Glutamatergic neuron (in vitro differentiated cells): ENCODE measurements around the gene BBX. TPM values are rescaled to one million over a fixed set of nuclear protein-coding genes. Genes with fewer than 3 reads are reported as not detected.

Experiments
- DNase-seq: peaks from one replicate; pipeline ENCODE4 v3.0.0; 2022
- H3K27ac Mint-ChIP-seq: one replicate; pipeline ENCODE4 v1.8.0; 2020; ENCODE audit warnings: mild to moderate bottlenecking, mixed read lengths, inconsistent platforms; ENCODE audit not compliant: unreplicated experiment
- H3K27me3 Mint-ChIP-seq: one replicate; pipeline ENCODE4 v1.8.0; 2020; ENCODE audit warnings: mild to moderate bottlenecking, moderate library complexity, mixed read lengths, inconsistent platforms; ENCODE audit not compliant: unreplicated experiment
- H3K36me3 Mint-ChIP-seq: one replicate; pipeline ENCODE4 v1.8.0; 2020; ENCODE audit warnings: mild to moderate bottlenecking, mixed read lengths, inconsistent platforms; ENCODE audit not compliant: unreplicated experiment
- H3K4me1 Mint-ChIP-seq: one replicate; pipeline ENCODE4 v1.8.0; 2020; ENCODE audit warnings: mild to moderate bottlenecking, low read depth, mixed read lengths, inconsistent platforms; ENCODE audit not compliant: unreplicated experiment
- H3K4me3 Mint-ChIP-seq: one replicate; pipeline ENCODE4 v1.8.0; 2020; ENCODE audit warnings: mild to moderate bottlenecking, mixed read lengths, inconsistent platforms; ENCODE audit not compliant: unreplicated experiment
- H3K9me3 Mint-ChIP-seq: one replicate; pipeline ENCODE4 v1.8.0; 2020; ENCODE audit warnings: mild to moderate bottlenecking, moderate library complexity, mixed read lengths, inconsistent platforms; ENCODE audit not compliant: unreplicated experiment
- CTCF ChIP-seq: fragments of 200-600 bp; sonication (generic); IDR thresholded peaks from one replicate; pipeline ENCODE4 v1.5.0; 2021; ENCODE audit not compliant: partially characterized antibody, unreplicated experiment
- total RNA-seq: library from RNA; stranded (reverse); fragmentation: NEBNext Ultra II Directional; extraction: Animal tissue kit (Norgen Biotek cat#: 25700); gene quantifications from one replicate; pipeline ENCODE4 v1.2.1, GENCODE V29; 2021; ENCODE audit not compliant: unreplicated experiment

The BBX gene
- total RNA-seq, 1 donor from 2014 or later = 71.0 TPM

- H3K4me1 Mint-ChIP-seq = no peaks in the 10 kb centered on the region
- H3K36me3 Mint-ChIP-seq = no peaks in the 10 kb centered on the region
- H3K27ac Mint-ChIP-seq = no peak overlapping the region
- no peaks in the 10 kb centered on the region for H3K27me3 Mint-ChIP-seq
- DNase-seq = no peak
- TF ChIP-seq CTCF = no peak
- no peak overlapping the region for H3K4me3 Mint-ChIP-seq
- H3K9me3 Mint-ChIP-seq = no peaks in the 10 kb centered on the region
Measured at GRCh38 chr3:107531917-107532469, 9.2 kb downstream of the BBX start.

DNA sequence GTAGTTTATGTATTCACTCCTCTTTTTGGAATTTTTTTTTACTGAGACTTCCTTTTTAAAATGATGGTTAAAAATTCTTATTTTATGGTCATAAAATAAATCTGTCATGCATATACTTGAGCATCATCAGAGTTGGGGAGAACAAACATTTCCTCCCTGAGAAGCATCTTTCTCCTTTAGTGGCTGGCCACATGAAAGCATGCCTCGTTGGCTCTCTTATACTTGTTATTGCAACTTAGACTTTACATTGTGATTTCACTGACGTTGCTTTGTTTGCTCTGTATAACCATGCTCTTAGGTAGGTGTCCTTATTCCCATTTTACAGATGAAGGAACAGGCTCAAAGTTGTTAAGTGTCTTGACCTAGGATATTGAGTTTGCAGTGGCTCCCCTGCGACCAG is 18.1 kb downstream of the BBX start:
- Mint-ChIP-seq H3K27me3 (no peaks in the 10 kb centered on the region), H3K4me1 (no peaks in the 10 kb centered on the region), H3K4me3 (no peak overlapping the region), H3K9me3 (no peaks in the 10 kb centered on the region), H3K27ac (no peak overlapping the region), H3K36me3 (no peaks in the 10 kb centered on the region)
- no peak for TF ChIP-seq CTCF
- no peak for DNase-seq

DNA sequence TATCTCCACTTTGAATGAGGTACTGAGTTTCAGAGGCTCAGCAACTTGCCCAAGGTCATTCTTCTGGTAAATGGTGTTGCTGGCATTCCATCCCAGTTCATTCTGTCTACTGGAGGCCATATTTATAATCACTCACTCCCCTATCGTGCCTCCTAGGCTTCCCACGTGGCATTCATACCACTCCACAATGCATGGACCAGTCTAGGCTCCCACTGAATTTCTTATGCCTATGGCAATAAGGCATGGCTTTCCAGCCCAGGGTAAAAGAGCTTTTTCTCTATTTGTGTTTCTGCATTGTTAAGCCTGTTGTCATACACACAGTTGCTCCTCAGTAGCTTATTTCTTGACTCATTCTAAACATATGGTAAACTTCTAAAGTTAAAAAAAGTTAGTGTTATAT is 19.9 kb downstream of the BBX start:
- no peak overlapping the region for H3K27ac Mint-ChIP-seq
- H3K36me3 Mint-ChIP-seq = no peaks in the 10 kb centered on the region

GRCh38 chr3:107543666-107544065 is 20.9 kb downstream of the BBX start:
- H3K4me1 Mint-ChIP-seq = no peaks in the 10 kb centered on the region
- DNase-seq = no peak
- no peak for TF ChIP-seq CTCF
- no peak overlapping the region for H3K27ac Mint-ChIP-seq
- H3K27me3 Mint-ChIP-seq = peaks cover under 1% of the 10 kb centered on the region
- H3K36me3 Mint-ChIP-seq = no peaks in the 10 kb centered on the region
- H3K9me3 Mint-ChIP-seq = no peaks in the 10 kb centered on the region
- H3K4me3 Mint-ChIP-seq = no peak overlapping the region

More for the DNA sequence above, 19.9 kb downstream of the BBX start:
- TF ChIP-seq CTCF = no peak
- no peaks in the 10 kb centered on the region for H3K27me3 Mint-ChIP-seq
- H3K4me3 Mint-ChIP-seq = no peak overlapping the region
- no peaks in the 10 kb centered on the region for H3K9me3 Mint-ChIP-seq
- H3K4me1 Mint-ChIP-seq = no peaks in the 10 kb centered on the region
- DNase-seq = no peak

GRCh38 chr3:107545680-107546120 is 22.9 kb downstream of the BBX start:
- Mint-ChIP-seq H3K27ac (no peak overlapping the region), H3K27me3 (peaks cover 2% of the 10 kb centered on the region), H3K36me3 (no peaks in the 10 kb centered on the region), H3K4me3 (no peak overlapping the region), H3K9me3 (no peaks in the 10 kb centered on the region), H3K4me1 (no peaks in the 10 kb centered on the region)
- TF ChIP-seq CTCF = no peak
- DNase-seq = no peak
